ENCODE data around the gene PIGU. TPM values are rescaled to one million over a fixed set of nuclear protein-coding genes. Genes with fewer than 3 reads are reported as not detected.

PIGU gene
- total RNA-seq, 1 experiment from 2014 or later: 32.8 TPM

GRCh38 chr20:34713194-34713943 lies 36.5 kb upstream of the PIGU start:
- H2BK20ac ChIP-seq (ENCODE audit: low read depth, low read length, poor library complexity, severe bottlenecking): no peak overlapping the region
- H3K56ac ChIP-seq (ENCODE audit: insufficient read length, low read depth, low read length): no peak overlapping the region
- no peak overlapping the region for H3K4ac ChIP-seq (ENCODE audit: low read depth, low read length)
- no peak overlapping the region for H3K14ac ChIP-seq (ENCODE audit: insufficient read depth, low read length)
- H3T11ph ChIP-seq (ENCODE audit: low read length): no peak overlapping the region
- no CpG with 5 or more reads among the region's 1 CpG for WGBS (ENCODE audit: extremely low coverage, insufficient read length, low lambda C conversion rate)
- H2AFZ ChIP-seq (ENCODE audit: low read length): no peak overlapping the region
- no peak overlapping the region for H3K9ac ChIP-seq (ENCODE audit: extremely low read depth, insufficient read length, low read length)
- no peak overlapping the region for H3K23ac ChIP-seq (ENCODE audit: insufficient read length, low read depth, low read length)
- TF ChIP-seq CTCF (conservative IDR thresholded peaks at IDR 0.05): no peak
- Mint-ChIP-seq H3K4me3 (no peak overlapping the region), H3K27me3 (ENCODE audit: low read depth) (peaks cover 27% of the 10 kb centered on the region), H3K27ac (no peak overlapping the region), H3K4me1 (peaks cover 9 to 11% of the 10 kb centered on the region in 2 experiments), H3K36me3 (ENCODE audit: insufficient read depth in 1 of 3, low read depth in 3 of 3) (peaks cover 0 to 21% (median 0%) of the 10 kb centered on the region in 3 experiments; a peak in 2 of 7 replicates), H3K9me3 (no peaks in the 10 kb centered on the region)
- H3K23me2 ChIP-seq (ENCODE audit: insufficient read length, low read depth, low read length, poor library complexity, severe bottlenecking): peaks cover 15% of the 10 kb centered on the region
- no peak for DNase-seq
- no peaks in the 10 kb centered on the region for H3K79me2 ChIP-seq (ENCODE audit: insufficient read depth, low read length)
- peaks cover 9% of the 10 kb centered on the region; the same call in 1 of the 2 replicates for H3K27me3 ChIP-seq (ENCODE audit: insufficient read depth, low read length)
- no peak overlapping the region for H4K5ac ChIP-seq (ENCODE audit: insufficient read length, low read depth, low read length)
- no peak overlapping the region for H2BK15ac ChIP-seq (ENCODE audit: low read depth, low read length)
- no peak overlapping the region for H2BK12ac ChIP-seq (ENCODE audit: insufficient read length, low read depth, low read length)
- no peak overlapping the region for H2BK120ac ChIP-seq (ENCODE audit: low read depth, low read length, poor library complexity, severe bottlenecking)
- H3K79me1 ChIP-seq (ENCODE audit: insufficient read depth, low read depth, low read length, poor library complexity, severe bottlenecking): no peaks in the 10 kb centered on the region
- no peak overlapping the region for H4K8ac ChIP-seq (replicated peaks; ENCODE audit: insufficient read length, low read depth, low read length)
- H4K20me1 ChIP-seq (ENCODE audit: control insufficient read depth, insufficient read depth, insufficient read length): no peaks in the 10 kb centered on the region
- H3K9me3 ChIP-seq (ENCODE audit: control insufficient read depth, low read depth, low read length): no peaks in the 10 kb centered on the region
- no peak overlapping the region for H2BK5ac ChIP-seq (ENCODE audit: insufficient read length, low read length)
- H3K4me1 ChIP-seq (ENCODE audit: insufficient read depth, low read length): no peaks in the 10 kb centered on the region
- H3K27ac ChIP-seq (ENCODE audit: insufficient read length, low read depth, low read length): no peak overlapping the region
- no peak overlapping the region for H3K18ac ChIP-seq (ENCODE audit: insufficient read length, low read depth, low read length)
- no peak overlapping the region for H4K91ac ChIP-seq (ENCODE audit: insufficient read length, low read depth, low read length)
- H2AK5ac ChIP-seq (ENCODE audit: insufficient read length, low read length): no peak overlapping the region
- H3K4me2 ChIP-seq (ENCODE audit: insufficient read depth, insufficient read length, low read length): no peak overlapping the region
